Spleen (tissue), 7 donors: ENCODE measurements around the gene MVK.

ENCODE experiments used
- CTCF ChIP-seq, 11 experiments: fragments of 200-600 bp in 7 of 11; fragments of 450-650 bp in 4 of 11; sonication (generic) in 4 of 11; IDR thresholded peaks in 8 of 11; conservative IDR thresholded peaks in 3 of 11; 1 replicate in 7 of 11; 2 replicates in 4 of 11; pipeline versions ENCODE4 v1.4.0 to v1.8.0; 2016 to 2021; ENCODE audit warnings: antibody characterized with exemption in 11 of 11, inconsistent platforms in 4 of 11, mild to moderate bottlenecking in 1 of 11
- POLR2A ChIP-seq, 3 donors: fragments of 450-650 bp; IDR thresholded peaks; one replicate each; pipeline ENCODE4 v1.5.1; 2017; ENCODE audit warnings: antibody characterized with exemption in 3 of 3, mild to moderate bottlenecking in 1 of 3
- POLR2AphosphoS5 ChIP-seq, 3 donors: sonication (generic); formaldehyde crosslinking; IDR thresholded peaks; one replicate each; pipeline ENCODE4 v1.5.1; 2017; ENCODE audit warnings: antibody characterized with exemption in 3 of 3
- donor health status: DM: no; HTN: no; CAD: no; lungs with moderate emphysema.
- donor health status: DM: no; HTN: no; CAD: no.
- donor health status: DM: no; HTN: no; CAD: no.

GRCh38 chr12:109608270-109608669, 34.7 kb downstream of the MVK start:
- TF ChIP-seq CTCF (IDR thresholded peaks at IDR 0.05 in 8 of 11, conservative IDR thresholded peaks at IDR 0.05 in 3 of 11) (no peak), POLR2A (IDR thresholded peaks at IDR 0.05) (no peak), POLR2AphosphoS5 (IDR thresholded peaks at IDR 0.05) (no peak)
